G401.6 (cell line): ENCODE results near the gene MRPS26.
"Not testable (repeated sequence)": the region's sequence is repeated elsewhere in the genome, so short reads cannot be mapped to it uniquely, and the experiment has no call there.

Experiments used
- FAIRE-seq: peaks from 2 replicates; lab custom pipeline; 2012; peaks lifted over from hg19 to GRCh38; lab: Jason Lieb, UNC

The MRPS26 gene

DNA sequence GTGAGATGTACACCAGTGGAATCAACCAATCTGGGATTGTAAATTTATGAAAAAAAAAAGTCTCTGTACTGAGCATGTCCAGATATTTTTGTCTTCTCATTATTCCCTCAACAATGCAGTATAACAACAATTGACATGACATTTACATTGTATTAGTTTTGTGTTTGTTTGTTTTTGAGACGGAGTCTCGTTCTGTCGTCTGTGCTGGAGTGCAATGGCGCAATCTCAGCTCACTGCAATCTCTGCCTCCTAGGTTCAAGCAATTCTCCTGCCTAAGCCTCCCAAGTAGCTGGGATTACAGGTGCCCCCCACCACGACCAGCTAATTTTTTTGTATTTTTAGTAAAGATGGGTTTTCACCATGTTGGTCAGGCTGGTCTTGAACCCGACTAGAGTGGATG, 29.5 kb downstream of the MRPS26 start:
- FAIRE-seq: not testable (repeated sequence)

DNA sequence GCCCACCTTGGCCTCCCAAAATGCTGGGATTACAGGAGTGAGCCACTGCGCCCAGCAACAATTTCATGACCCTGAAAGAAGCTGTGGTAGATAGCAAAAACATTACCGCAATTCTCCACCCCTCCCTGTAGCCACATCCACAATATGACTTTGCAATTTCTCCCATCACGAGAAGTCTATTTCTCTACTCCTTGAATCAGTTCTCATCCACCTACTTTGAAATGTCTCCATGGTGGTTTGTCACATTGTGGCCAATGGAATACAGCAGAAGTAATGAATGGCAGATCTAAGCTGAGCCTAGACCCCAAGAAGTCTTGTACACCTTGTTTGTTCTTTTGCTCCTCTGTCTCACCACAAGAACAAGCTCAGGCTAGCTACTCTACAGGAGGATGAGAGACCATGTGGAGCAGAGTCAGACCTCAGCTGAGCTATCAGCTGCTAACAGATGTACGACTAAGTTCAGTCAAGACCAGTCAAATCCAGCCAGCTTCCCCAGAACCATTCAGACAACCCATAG, 31.8 kb downstream of the MRPS26 start:
- no peak for FAIRE-seq

DNA sequence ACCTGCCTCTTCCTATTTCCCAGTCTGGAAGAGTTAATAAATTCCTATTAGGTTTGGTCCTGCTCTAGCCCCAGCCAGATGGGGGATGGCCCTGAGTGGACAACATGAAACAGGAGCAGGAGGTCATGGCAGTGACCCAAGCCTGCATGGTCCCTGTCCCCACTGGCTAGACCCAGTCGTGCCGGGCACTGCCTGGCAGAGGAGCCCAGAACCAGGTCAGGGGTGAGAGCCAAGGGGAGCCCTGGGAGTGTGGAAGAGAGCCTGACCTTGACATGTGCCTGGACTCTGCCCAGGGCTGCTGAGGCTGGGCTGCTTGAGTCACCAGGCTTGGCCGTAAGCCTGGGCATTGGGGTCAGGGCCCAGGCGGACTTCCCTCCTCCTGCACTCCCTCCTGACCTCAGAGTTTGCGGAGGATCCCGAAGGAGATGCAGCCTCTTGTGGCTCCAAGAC, 35.1 kb downstream of the MRPS26 start:
- no peak for FAIRE-seq

DNA sequence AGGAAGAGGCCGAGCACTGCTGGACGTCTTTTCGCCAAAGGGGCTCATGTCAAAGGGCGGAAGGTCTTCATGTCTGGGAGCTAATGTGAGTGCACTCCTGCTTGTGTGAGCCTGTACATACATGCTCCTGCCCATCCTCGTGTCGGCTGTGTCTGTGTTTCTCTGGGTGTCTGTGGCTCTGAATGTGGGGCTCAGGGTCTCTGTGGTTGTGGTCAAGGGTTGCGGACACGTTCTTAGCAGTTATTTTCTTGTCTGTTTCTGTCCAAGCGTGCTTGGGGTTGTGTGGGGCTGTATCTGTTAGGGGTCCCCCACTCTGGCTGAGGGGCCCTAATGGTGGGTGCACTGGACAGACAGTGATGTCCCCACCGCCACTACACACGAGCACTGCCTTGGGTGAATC, 35.8 kb downstream of the MRPS26 start:
- FAIRE-seq: no peak

DNA sequence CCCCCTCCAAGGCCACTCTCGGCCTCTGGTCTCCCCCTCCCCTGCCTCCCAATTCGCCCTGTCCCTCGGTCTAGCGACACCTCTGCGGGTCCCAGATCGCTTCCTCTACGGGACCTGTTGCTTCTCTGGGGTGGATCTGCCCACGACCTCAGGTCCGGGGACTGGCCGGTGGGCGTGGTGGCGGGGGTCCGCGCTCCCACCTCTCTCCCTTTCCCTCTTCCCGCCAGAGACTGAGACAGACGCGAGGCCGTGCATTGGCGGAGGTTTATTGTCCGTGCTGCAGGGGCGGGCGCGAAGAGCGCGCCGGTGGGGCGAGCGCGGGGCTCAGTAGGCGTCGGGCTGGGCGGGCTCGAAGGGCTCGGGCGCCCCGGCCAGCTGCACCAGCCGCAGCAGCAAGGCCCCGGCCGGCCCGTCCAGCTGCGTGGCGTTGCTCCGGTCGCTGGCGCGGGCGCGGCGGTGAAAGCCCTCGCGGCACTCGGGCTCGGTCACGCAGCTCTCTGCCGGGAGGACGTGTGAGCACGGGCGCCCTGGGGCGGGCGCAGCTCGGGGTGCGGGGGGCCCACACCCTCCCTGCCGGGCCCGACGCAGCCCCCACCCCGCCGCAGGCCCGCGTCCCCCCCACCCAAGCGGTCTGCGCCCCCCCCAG, 36.6 kb downstream of the MRPS26 start:
- no peak for FAIRE-seq

DNA sequence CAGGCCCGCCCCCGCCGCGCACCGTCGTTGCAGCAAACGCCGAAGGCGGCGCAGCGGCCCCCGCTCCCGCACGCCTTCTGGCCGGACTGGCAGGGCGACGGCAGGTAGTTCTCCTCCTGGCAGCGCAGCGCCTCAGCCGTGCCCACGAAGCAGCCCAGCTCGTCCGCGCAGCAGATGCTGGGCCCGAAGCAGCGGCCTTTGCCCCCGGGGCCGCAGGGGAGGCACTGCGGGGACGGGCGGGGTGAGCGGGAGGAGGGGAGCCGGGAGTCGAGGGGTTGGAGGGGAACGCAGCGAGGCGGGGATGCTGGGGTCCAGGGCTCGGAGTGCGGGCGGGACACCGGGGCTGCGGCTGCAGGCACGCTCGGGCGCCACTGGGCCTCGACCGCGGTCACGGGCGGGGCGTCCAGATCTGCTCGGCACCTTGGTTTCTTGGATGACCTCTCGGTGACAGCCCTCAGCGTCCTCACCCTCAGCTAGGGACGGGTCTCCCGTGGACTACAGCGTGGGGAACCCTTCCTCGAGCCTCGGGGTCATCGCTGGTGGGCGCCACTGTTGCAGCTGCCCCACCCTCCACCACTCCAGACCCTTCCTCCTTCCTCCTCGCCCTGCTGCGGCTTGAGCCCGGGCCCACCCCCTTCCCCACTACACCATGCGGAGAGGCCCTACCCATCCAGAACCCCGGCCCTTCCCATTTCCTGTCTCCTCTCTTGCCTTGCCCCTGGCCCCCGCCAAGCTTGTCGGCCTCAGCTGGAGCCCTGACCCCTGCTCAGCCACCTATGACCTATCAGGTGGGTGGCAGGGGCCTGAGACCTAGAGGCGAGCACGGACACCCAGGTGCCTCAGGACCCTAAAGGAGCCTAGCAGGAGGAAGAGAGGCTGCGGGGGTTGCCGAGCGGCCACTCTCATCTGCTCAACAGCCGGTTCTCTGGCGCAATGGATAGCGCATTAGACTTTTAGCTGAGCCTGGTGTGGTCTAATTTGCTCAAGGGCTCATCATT, 37.4 kb downstream of the MRPS26 start:
- FAIRE-seq: no peak

DNA sequence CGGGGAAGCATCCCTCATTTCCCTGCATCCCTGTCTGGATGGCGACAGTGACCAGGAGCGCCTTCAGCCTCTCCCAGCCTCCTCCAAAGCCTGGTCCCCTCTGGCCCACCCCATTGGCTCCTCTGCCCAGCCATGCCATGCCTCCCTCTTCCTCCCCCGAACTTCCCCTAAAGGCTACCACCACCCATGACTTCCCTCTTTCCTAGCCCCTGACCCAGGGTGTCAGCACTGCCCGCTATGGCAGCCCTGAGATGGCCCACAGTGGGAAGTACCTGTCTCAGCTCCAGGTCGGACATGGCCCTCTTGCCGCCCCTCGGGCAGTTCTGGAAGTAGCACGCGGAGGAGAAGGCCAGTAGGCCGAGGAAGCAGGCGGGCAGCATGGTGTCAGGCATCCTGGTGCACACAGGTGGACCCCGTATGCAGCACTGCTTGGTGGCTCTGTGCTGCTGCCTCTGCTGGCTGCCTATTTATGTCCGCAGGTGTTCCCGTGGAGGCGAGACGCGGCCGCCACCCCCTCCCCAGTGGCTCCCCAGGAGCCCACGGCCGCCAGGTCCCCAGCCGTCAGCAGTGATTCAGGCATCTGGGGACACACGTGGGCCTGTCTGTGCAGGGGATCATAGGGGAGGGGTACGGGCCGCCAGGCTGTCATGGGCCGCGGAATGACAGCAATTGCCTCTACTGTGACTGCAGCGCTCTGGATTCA, 38.6 kb downstream of the MRPS26 start, which contains the start of gene AVP:
AVP (minus strand) TSS at position 442 of the 703 bp plus-strand sequence; CDS start at position 392, 50 bp downstream.
- FAIRE-seq: no peak

DNA sequence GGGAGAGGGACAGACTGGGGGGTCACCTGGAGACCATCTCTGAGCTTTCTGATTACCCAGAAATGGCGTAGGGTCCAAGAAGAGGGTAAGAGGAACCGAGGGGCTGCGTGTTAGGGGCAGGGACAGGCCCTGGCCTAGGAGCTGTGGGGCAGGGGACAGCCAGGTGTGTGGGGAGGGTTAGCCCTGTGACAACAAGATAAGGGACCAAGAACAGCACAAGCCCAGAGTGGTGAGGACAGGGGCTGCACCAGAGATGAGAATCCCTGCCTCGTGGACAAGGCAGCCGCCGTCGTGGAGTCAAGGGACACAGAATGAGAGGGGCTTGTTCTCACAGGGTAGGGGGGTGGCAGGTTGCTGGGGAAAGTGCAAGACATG, 39.1 kb downstream of the MRPS26 start:
- FAIRE-seq: no peak

DNA sequence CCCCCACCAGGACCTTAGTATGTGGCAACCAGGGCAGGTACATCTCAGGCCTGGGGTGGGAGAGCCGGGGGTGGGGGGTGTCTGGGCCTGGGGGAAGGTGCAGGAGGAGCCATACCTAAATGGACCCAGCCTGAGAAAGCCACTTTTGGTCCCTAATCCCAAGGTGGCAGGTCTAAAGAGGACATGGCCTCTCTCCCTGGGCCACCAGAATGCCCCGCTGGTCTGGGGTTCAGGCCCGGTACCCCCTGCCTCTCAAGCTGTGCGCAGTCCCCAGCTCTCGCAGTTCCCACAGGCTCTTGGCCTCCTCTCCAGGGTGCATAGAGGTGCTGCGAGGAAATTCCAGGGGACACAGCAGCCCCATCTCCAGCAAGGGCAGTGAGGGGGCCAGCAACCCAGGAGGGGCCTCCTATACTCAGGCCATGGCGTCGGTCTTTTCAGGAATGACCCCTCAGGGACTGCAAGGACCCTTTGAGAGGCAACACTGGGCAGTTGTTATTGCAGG, 39.8 kb downstream of the MRPS26 start:
- FAIRE-seq: no peak

DNA sequence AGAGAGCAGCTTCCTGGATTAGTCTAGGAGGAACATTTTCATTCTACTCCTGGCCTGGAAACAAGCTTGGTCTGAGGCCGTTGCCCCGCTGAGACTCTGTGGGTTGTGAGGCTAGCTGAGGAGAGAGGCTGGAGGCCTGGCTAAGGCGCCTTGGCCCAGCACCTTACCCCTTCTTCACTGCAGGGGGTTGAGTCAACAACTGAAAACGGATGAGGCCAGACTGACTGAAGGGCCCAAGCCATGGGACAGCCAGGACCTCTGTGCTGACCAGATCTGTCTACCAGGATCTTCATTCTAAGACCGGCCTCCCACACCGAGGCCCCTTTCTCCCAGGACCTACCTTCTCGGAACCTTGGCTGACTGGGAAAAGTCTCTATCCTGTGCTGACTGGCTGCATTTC, 42.2 kb downstream of the MRPS26 start:
- no peak for FAIRE-seq

DNA sequence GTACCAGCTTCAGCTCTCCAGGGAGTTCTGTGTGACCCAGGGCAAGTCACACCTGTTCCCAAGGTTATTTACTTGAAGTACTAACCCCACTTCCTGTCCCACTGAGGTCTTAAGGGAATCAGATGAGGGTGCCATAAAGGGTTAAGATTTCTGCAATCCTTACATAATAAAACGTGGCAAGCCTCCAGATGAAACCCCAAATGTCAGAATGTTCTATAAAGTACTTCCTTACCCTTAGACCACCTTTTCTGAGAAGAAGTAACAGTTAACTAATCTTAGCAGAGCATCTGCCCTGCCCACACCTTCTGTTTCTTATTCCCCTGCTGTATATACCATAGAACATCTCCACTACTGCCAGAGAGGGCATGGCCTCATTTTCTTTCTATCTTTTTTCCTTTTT, 44.7 kb downstream of the MRPS26 start:
- FAIRE-seq: no peak

DNA sequence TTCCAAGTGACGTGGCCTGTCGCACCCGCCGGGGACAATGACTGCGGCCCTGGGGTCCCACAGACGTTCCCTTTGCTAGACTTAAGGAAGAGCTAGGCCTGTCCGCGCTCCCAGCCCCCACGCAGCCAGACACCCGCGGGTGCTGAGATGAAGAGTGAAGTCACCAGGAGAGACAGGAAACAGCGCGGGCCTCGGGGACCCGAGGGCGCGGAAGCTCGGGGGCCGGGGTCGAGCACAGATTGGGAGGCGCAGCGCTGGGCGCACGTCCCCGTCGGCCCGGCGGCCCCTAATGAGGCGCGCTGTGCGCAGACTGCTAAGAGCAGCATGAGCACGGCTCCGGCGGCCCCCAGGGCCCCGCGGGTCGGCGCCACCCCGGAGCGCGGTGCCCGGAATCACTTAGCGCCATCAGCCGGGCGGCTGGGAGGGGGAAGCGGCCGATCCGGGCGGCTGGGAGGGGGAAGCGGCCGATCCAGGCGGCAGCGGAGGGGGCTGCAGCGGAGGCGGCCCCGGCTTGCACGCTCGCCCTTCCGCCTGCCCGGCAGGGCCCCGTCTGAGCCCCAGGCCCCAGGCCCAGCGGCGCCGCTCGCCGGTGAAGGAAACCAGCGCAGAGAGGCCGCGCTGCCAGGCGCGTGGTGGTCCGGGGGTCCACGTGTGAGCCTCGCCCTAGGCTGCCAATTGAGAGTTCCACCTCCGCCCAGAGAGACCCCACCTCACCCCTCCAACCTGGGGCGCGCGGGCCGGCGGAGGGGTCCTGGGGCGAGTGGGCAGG, 46.9 kb downstream of the MRPS26 start:
- FAIRE-seq: no peak

DNA sequence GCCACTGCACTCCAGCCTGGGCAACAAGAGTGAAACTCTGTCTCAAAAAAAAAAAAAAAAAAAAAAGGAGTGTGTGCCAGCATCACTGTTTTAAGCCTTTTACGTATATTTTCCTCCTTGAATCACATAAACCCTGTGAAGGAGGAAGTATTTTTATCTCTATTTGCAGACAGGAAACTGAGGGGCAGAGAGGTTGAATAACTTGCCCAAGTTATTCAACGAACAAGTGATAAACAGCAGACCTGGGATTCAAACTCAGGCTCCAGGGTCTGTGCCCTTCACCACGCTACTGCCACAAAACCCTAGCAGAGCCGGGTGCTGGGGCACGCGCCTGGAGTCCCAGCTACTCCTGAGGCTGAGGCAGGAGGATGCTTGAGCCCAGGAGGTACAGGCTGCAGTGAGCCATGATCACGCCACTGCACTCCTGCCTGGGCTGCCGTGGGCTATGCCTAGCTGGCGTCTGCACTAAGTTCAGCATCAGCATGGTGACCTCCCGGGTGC, 48.1 kb downstream of the MRPS26 start:
- no peak for FAIRE-seq

DNA sequence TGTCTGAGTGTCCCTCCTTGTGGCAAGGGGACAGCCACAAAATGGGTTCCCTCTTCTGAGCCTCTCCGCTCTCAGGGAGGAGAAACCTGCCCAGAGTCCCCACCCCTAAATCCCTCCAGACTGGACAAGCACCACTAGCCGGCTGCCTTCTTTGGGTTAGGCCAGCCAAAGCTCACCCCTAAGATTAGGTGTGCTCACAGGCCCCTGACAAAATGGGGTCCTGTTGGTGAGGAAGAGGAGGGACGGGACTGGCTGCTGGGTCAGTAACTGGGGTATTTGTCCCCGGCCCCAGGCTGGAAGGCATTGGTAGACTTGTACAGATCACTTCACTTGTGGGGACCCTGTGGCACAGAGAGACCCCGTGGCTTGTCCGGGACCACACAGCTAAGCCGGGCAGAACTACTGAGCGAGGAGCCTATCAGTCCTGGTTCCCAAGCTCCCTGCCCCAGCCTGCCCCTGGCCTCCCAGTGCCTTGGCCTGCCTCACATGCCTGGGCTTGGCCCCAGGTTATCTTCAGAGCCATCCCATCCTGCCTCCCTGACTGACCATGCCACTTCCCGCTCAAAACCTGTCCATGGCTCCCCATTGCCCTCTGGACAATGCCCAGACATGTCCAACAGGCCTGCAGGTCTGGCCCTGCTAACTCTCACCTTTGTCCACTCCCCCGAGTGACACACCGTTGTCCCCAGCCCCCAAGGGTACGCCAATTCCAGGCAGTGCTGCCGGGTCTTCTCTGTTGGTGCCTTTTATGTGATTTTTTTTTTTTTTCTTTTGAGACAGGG, 49.2 kb downstream of the MRPS26 start:
- no peak for FAIRE-seq
